Erythroblast (primary cell): ENCODE results near the gene ASB15.

Experiments
- GATA1 ChIP-seq: IDR thresholded peaks from 2 replicates; pipeline ENCODE4 v1.6.1; 2011; ENCODE audit warnings: low read depth, mild to moderate bottlenecking, control low read depth, low read length, moderate library complexity
- POLR2A ChIP-seq: IDR thresholded peaks from 2 replicates; pipeline ENCODE4 v1.6.1; 2011; ENCODE audit warnings: mild to moderate bottlenecking, low read length

DNA sequence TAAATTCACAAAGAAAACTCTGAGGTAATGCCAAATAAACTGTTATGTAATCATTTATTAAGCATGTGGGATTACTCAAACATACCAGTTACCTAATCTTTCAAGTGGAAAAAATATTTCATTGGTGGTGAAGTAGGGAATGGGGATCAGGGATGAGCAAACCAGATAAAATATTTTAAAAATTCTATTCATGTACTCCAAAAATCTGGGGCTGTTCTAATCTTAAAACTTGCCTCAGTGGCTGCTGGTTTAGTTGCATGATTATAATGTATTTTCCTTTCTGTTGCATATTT is 73.5 kb downstream of the ASB15 start:
- TF ChIP-seq POLR2A (no peak), GATA1 (no peak)
